ENCODE results near the gene CHCHD6. TPM values are rescaled to one million over a fixed set of nuclear protein-coding genes. Genes with fewer than 3 reads are reported as not detected.

The CHCHD6 gene
- total RNA-seq, 1 experiment from 2014 or later, result 40.9 TPM

DNA sequence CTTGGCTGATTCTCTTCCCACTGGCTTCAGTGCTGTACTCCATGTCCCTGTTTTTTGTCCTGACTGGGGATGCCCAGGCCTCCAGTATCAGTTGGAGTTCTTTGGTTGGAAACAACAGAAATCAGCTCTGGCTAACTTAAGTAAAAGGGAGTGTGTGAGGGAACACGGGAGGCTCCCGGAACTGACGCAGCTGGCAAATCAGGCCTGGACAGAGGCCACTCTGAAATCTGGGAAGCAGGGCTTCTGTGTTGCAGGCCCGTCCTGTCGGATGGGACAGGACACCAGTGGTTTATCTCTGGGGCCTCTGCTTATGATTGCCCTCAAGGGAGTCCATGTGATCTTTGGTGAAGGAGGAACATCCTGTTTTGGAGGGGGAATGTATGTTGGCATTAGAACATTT is 124.3 kb downstream of the CHCHD6 start:
- ChIA-PET POLR2A (no interaction called here), CTCF (interaction anchor here (1.4 kb wide), 1 partner anchor 90 kb away, joined by 3 read pairs; no protein-coding TSS in a partner anchor)
- no peaks in the 10 kb centered on the region for H3K36me3 Mint-ChIP-seq
- H3K4me1 Mint-ChIP-seq, result no peaks in the 10 kb centered on the region
- DNase-seq (ENCODE audit: low spot score), result no peak
- TF ChIP-seq, protein P1, sequence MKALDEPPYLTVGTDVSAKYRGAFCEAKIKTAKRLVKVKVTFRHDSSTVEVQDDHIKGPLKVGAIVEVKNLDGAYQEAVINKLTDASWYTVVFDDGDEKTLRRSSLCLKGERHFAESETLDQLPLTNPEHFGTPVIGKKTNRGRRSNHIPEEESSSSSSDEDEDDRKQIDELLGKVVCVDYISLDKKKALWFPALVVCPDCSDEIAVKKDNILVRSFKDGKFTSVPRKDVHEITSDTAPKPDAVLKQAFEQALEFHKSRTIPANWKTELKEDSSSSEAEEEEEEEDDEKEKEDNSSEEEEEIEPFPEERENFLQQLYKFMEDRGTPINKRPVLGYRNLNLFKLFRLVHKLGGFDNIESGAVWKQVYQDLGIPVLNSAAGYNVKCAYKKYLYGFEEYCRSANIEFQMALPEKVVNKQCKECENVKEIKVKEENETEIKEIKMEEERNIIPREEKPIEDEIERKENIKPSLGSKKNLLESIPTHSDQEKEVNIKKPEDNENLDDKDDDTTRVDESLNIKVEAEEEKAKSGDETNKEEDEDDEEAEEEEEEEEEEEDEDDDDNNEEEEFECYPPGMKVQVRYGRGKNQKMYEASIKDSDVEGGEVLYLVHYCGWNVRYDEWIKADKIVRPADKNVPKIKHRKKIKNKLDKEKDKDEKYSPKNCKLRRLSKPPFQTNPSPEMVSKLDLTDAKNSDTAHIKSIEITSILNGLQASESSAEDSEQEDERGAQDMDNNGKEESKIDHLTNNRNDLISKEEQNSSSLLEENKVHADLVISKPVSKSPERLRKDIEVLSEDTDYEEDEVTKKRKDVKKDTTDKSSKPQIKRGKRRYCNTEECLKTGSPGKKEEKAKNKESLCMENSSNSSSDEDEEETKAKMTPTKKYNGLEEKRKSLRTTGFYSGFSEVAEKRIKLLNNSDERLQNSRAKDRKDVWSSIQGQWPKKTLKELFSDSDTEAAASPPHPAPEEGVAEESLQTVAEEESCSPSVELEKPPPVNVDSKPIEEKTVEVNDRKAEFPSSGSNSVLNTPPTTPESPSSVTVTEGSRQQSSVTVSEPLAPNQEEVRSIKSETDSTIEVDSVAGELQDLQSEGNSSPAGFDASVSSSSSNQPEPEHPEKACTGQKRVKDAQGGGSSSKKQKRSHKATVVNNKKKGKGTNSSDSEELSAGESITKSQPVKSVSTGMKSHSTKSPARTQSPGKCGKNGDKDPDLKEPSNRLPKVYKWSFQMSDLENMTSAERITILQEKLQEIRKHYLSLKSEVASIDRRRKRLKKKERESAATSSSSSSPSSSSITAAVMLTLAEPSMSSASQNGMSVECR (CRISPR knock-in tag; IDR thresholded peaks at IDR 0.05; ENCODE audit: borderline replicate concordance), result no peak
- TF ChIP-seq NR2C2 (CRISPR knock-in tag; IDR thresholded peaks at IDR 0.05) (no peak), OVOL2 (CRISPR knock-in tag; IDR thresholded peaks at IDR 0.05; ENCODE audit: borderline replicate concordance) (no peak), MXD4 (CRISPR knock-in tag; IDR thresholded peaks at IDR 0.05; ENCODE audit: borderline replicate concordance) (no peak), MYBL2 (CRISPR knock-in tag; IDR thresholded peaks at IDR 0.05) (no peak), IRF2 (CRISPR knock-in tag; IDR thresholded peaks at IDR 0.05; ENCODE audit: borderline replicate concordance, low read depth) (no peak), SP1 (CRISPR knock-in tag; conservative IDR thresholded peaks at IDR 0.05) (no peak), ETV6 (CRISPR knock-in tag; IDR thresholded peaks at IDR 0.05) (no peak), GRHL2 (CRISPR knock-in tag; IDR thresholded peaks at IDR 0.05; ENCODE audit: insufficient replicate concordance, severe bottlenecking) (no peak), JUN (CRISPR knock-in tag; IDR thresholded peaks at IDR 0.05) (no peak), ELF4 (CRISPR knock-in tag; IDR thresholded peaks at IDR 0.05; ENCODE audit: low read depth) (no peak)
- TF ChIP-seq, protein P2, sequence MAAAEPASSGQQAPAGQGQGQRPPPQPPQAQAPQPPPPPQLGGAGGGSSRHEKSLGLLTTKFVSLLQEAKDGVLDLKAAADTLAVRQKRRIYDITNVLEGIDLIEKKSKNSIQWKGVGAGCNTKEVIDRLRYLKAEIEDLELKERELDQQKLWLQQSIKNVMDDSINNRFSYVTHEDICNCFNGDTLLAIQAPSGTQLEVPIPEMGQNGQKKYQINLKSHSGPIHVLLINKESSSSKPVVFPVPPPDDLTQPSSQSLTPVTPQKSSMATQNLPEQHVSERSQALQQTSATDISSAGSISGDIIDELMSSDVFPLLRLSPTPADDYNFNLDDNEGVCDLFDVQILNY (CRISPR knock-in tag; IDR thresholded peaks at IDR 0.05), result no peak
- TF ChIP-seq, protein P3, sequence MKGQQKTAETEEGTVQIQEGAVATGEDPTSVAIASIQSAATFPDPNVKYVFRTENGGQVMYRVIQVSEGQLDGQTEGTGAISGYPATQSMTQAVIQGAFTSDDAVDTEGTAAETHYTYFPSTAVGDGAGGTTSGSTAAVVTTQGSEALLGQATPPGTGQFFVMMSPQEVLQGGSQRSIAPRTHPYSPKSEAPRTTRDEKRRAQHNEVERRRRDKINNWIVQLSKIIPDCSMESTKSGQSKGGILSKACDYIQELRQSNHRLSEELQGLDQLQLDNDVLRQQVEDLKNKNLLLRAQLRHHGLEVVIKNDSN (CRISPR knock-in tag; IDR thresholded peaks at IDR 0.05), result no peak
- TF ChIP-seq, protein P4, sequence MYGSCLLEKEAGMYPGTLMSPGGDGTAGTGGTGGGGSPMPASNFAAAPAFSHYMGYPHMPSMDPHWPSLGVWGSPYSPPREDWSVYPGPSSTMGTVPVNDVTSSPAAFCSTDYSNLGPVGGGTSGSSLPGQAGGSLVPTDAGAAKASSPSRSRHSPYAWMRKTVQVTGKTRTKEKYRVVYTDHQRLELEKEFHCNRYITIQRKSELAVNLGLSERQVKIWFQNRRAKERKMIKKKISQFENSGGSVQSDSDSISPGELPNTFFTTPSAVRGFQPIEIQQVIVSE (CRISPR knock-in tag; IDR thresholded peaks at IDR 0.05; ENCODE audit: borderline replicate concordance), result no peak
- TF ChIP-seq, protein P5, sequence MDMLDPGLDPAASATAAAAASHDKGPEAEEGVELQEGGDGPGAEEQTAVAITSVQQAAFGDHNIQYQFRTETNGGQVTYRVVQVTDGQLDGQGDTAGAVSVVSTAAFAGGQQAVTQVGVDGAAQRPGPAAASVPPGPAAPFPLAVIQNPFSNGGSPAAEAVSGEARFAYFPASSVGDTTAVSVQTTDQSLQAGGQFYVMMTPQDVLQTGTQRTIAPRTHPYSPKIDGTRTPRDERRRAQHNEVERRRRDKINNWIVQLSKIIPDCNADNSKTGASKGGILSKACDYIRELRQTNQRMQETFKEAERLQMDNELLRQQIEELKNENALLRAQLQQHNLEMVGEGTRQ (CRISPR knock-in tag; IDR thresholded peaks at IDR 0.05), result no peak
- TF ChIP-seq, protein P6, sequence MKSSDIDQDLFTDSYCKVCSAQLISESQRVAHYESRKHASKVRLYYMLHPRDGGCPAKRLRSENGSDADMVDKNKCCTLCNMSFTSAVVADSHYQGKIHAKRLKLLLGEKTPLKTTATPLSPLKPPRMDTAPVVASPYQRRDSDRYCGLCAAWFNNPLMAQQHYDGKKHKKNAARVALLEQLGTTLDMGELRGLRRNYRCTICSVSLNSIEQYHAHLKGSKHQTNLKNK (CRISPR knock-in tag; IDR thresholded peaks at IDR 0.05), result no peak
- H3K9me3 Mint-ChIP-seq, result no peaks in the 10 kb centered on the region
- H3K27me3 Mint-ChIP-seq (ENCODE audit: low read depth), result no peaks in the 10 kb centered on the region
- H3K27ac Mint-ChIP-seq, result no peak overlapping the region
- no peak for ATAC-seq
- H3K4me3 Mint-ChIP-seq, result no peak overlapping the region

DNA sequence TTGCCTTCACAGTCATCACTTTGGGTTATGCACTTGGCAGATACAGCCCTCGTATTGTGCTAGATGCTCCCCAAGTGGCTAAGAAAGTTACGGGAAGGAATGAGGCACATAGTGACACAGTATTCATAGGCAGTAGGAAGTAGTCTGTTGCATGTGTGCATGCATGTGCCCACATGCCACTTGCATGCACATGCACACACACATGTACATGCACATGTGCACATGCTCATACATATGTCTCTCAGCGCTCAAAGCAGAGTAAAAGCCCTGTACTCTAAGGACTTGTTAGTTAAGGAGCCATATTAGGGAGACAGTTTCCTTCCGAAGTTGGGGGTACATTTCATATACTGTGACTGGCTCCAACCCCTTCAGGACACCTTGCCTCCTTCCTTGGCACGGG is 128.9 kb downstream of the CHCHD6 start:
- ChIA-PET POLR2A (no interaction called here), CTCF (no interaction called here)
- H3K4me3 Mint-ChIP-seq, result no peak overlapping the region
- no peaks in the 10 kb centered on the region for H3K36me3 Mint-ChIP-seq
- H3K27me3 Mint-ChIP-seq (ENCODE audit: low read depth), result no peaks in the 10 kb centered on the region
- H3K4me1 Mint-ChIP-seq, result no peaks in the 10 kb centered on the region; the same call in 1 of the 2 replicates
- TF ChIP-seq, protein P7, sequence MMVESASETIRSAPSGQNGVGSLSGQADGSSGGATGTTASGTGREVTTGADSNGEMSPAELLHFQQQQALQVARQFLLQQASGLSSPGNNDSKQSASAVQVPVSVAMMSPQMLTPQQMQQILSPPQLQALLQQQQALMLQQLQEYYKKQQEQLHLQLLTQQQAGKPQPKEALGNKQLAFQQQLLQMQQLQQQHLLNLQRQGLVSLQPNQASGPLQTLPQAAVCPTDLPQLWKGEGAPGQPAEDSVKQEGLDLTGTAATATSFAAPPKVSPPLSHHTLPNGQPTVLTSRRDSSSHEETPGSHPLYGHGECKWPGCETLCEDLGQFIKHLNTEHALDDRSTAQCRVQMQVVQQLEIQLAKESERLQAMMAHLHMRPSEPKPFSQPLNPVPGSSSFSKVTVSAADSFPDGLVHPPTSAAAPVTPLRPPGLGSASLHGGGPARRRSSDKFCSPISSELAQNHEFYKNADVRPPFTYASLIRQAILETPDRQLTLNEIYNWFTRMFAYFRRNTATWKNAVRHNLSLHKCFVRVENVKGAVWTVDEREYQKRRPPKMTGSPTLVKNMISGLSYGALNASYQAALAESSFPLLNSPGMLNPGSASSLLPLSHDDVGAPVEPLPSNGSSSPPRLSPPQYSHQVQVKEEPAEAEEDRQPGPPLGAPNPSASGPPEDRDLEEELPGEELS (CRISPR knock-in tag; IDR thresholded peaks at IDR 0.05), result no peak
- TF ChIP-seq, protein P6 (CRISPR knock-in tag; IDR thresholded peaks at IDR 0.05), result no peak
- 0 out of 2 replicates have a peak overlapping the region, but pooled peaks have one; percentile 26 for H3K27ac Mint-ChIP-seq
- H3K9me3 Mint-ChIP-seq, result no peaks in the 10 kb centered on the region
- ATAC-seq, result no peak
- DNase-seq (ENCODE audit: low spot score), result no peak

Measured in WTC11 (cell line).